ENCODE measurements around the gene CUL1. TPM values are rescaled to one million over a fixed set of nuclear protein-coding genes. Genes with fewer than 3 reads are reported as not detected.

Gene CUL1
- polyA plus RNA-seq (75.7 and 77.5 TPM in 2 replicates), polyA minus RNA-seq (72.3 and 82.4 TPM in 2 replicates)

- H3K9ac ChIP-seq (ENCODE audit: low read length) = peak within 1 kb of the TSS; percentile 89
- no peaks in the 10 kb centered on the region for H3K27me3 ChIP-seq (ENCODE audit: insufficient read depth, low read depth, low read length)
- peak within 1 kb of the TSS; percentile 75 for H3K27ac ChIP-seq (ENCODE audit: low read length)
- peak within 1 kb of the TSS; percentile 83 for H3K4me2 ChIP-seq (ENCODE audit: low read length)
- peaks cover 51% of the 10 kb centered on the region for H3K79me2 ChIP-seq (replicated peaks; ENCODE audit: insufficient read depth, low read length)
- TF ChIP-seq MXI1 (conservative IDR thresholded peaks at IDR 0.05; ENCODE audit: poor library complexity, severe bottlenecking) (peak; percentile 9), POLR2AphosphoS5 (IDR thresholded peaks at IDR 0.05) (peak; percentile 80), EP300 (conservative IDR thresholded peaks at IDR 0.05; ENCODE audit: poor library complexity, severe bottlenecking) (peak; percentile 28), SMC3 (conservative IDR thresholded peaks at IDR 0.05; ENCODE audit: poor library complexity) (no peak), RAD21 (conservative IDR thresholded peaks at IDR 0.05) (peak; percentile 8)
- H3K9me2 ChIP-seq (ENCODE audit: insufficient read depth, low read length) = no peaks in the 10 kb centered on the region
- no peaks in the 10 kb centered on the region for H4K20me1 ChIP-seq (ENCODE audit: insufficient read depth)
- no peaks in the 10 kb centered on the region for H3F3A ChIP-seq (ENCODE audit: insufficient read depth, low read length, poor library complexity, severe bottlenecking)
- peak within 1 kb of the TSS; percentile 86 for H3K4me3 ChIP-seq (ENCODE audit: low read length)
- no peaks in the 10 kb centered on the region for H3K36me3 ChIP-seq (ENCODE audit: insufficient read depth, low read length)
- no peaks in the 10 kb centered on the region for H3K9me3 ChIP-seq (ENCODE audit: low read length)
- H2AFZ ChIP-seq (ENCODE audit: low read depth, low read length) = peak within 1 kb of the TSS; percentile 92
Measured at GRCh38 chr7:148698397-148699023, at the start of gene CUL1. Gene CUL1 (plus strand): TSS chr7:148698903. CDS start chr7:148730123, 31,220 bp downstream.

DNA sequence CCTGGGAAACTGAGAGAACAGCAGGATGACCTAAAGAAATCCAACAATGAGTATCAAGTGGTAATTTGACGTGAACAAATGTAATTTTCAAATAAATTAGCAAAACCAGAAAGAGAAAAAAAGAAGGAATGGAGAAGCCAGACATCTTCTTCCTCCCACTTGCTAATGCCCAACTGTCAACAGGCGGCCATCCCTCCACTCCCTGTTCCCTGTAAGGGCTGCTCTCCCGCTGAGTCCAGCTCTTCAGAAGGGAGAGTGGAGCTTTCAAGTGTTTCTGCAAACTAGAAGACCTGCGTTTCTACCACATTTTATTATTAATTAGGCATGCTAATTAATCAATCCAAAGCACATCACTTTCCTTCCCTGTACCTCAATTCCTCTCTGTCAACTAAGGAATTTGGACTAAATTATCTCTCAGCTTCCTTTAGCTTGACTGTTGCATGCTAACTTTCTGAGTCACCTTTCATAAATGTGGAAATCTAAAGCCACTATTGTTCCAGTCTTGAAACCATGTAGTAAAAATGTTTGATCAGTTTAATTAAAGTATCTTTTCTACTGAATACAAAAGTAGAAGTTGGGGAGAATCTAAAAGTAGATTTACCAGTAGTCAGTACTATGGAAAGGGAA is 48.4 kb upstream of the CUL1 start:
- no peaks in the 10 kb centered on the region for H3K27me3 ChIP-seq (ENCODE audit: insufficient read depth, low read depth, low read length)
- H2AFZ ChIP-seq (ENCODE audit: low read depth, low read length) = no peak overlapping the region
- H3K27ac ChIP-seq (ENCODE audit: low read length) = no peak overlapping the region
- H4K20me1 ChIP-seq (ENCODE audit: insufficient read depth) = no peaks in the 10 kb centered on the region
- no peaks in the 10 kb centered on the region for H3K36me3 ChIP-seq (ENCODE audit: insufficient read depth, low read length)
- H3K9ac ChIP-seq (ENCODE audit: low read length) = no peak overlapping the region
- H3K9me3 ChIP-seq (ENCODE audit: low read length) = no peaks in the 10 kb centered on the region
- no peaks in the 10 kb centered on the region for H3K9me2 ChIP-seq (ENCODE audit: insufficient read depth, low read length)
- no peak overlapping the region for H3K4me2 ChIP-seq (ENCODE audit: low read length)
- no peak overlapping the region for H3K4me3 ChIP-seq (ENCODE audit: low read length)
- no peaks in the 10 kb centered on the region for H3K79me2 ChIP-seq (replicated peaks; ENCODE audit: insufficient read depth, low read length)
- TF ChIP-seq POLR2AphosphoS5 (IDR thresholded peaks at IDR 0.05) = no peak
- TF ChIP-seq TAF1 (IDR thresholded peaks at IDR 0.05; ENCODE audit: low read depth) = no peak
- TF ChIP-seq RAD21 (conservative IDR thresholded peaks at IDR 0.05) = no peak
- no peaks in the 10 kb centered on the region for H3F3A ChIP-seq (ENCODE audit: insufficient read depth, low read length, poor library complexity, severe bottlenecking)

DNA sequence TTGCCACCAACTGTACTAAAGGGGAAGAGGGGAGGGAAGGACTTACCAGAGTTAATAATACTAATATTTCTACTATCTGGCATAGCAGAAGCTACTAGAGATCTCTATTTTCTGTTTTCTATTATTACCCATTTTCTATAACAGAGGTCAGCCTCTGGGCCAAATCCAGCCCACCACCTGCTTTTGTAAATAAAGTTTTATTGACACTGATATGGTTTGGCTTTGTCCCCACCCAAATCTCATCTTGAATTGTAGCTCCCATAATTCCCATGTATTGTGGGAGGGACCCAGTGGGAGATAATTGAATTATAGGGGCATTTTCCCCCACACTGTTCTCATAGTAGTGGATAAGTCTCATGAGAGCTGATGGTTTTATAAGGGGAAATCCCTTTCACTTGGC is 45.9 kb upstream of the CUL1 start:
- no peaks in the 10 kb centered on the region for H3K79me2 ChIP-seq (replicated peaks; ENCODE audit: insufficient read depth, low read length)
- no peak overlapping the region for H3K9ac ChIP-seq (ENCODE audit: low read length)
- no peak overlapping the region for H3K27ac ChIP-seq (ENCODE audit: low read length)
- no peaks in the 10 kb centered on the region for H3K36me3 ChIP-seq (ENCODE audit: insufficient read depth, low read length)
- no peaks in the 10 kb centered on the region for H4K20me1 ChIP-seq (ENCODE audit: insufficient read depth)
- H3K4me3 ChIP-seq (ENCODE audit: low read length) = no peak overlapping the region
- H2AFZ ChIP-seq (ENCODE audit: low read depth, low read length) = no peak overlapping the region
- H3K27me3 ChIP-seq (ENCODE audit: insufficient read depth, low read depth, low read length) = no peaks in the 10 kb centered on the region
- no peaks in the 10 kb centered on the region for H3K9me3 ChIP-seq (ENCODE audit: low read length)
- no peak overlapping the region for H3K4me2 ChIP-seq (ENCODE audit: low read length)
- no peaks in the 10 kb centered on the region for H3K9me2 ChIP-seq (ENCODE audit: insufficient read depth, low read length)
- no peaks in the 10 kb centered on the region for H3F3A ChIP-seq (ENCODE audit: insufficient read depth, low read length, poor library complexity, severe bottlenecking)
- TF ChIP-seq RAD21 (conservative IDR thresholded peaks at IDR 0.05) (no peak), MXI1 (conservative IDR thresholded peaks at IDR 0.05; ENCODE audit: poor library complexity, severe bottlenecking) (no peak), POLR2AphosphoS5 (IDR thresholded peaks at IDR 0.05) (no peak), TAF1 (IDR thresholded peaks at IDR 0.05; ENCODE audit: low read depth) (no peak), REST (IDR thresholded peaks at IDR 0.05; ENCODE audit: borderline replicate concordance) (no peak), CTCF (IDR thresholded peaks at IDR 0.05; ENCODE audit: poor library complexity, severe bottlenecking) (no peak), SMC3 (conservative IDR thresholded peaks at IDR 0.05; ENCODE audit: poor library complexity) (no peak), EZH2 (IDR thresholded peaks at IDR 0.05; ENCODE audit: borderline replicate concordance, insufficient read depth, low read length, poor library complexity, severe bottlenecking) (no peak), EP300 (conservative IDR thresholded peaks at IDR 0.05; ENCODE audit: poor library complexity, severe bottlenecking) (no peak)
